ENCODE data around the gene TRAPPC2B. TPM values are rescaled to one million over a fixed set of nuclear protein-coding genes. Genes with fewer than 3 reads are reported as not detected.

The TRAPPC2B gene
- total and polyA plus RNA-seq, 8 donors = 4.1 to 42.0 (median 21.9) TPM; not detected in 1

DNA sequence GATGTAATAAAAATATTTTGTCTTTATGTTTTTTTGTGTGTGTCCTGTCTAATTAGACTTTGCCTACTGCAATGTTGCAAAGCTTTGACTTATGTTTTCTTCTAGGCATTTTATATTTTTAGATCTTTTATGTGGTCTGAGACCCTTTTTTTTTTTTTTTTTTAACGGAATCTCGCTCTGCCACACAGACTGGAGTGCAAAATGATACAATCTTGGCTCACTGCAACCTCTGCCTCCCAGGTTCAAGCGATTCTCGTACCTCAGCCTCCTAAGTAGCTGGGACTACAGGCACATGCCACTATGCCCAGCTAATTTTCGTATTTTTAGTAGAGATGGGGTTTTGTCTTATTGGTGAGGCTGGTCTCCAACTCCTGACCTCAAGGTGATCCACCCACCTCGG, 20.8 kb upstream of the TRAPPC2B start:
- peaks cover 0 to 5% (median 0%) of the 10 kb centered on the region in 4 donors for H3K4me1 ChIP-seq
- intact Hi-C loops (cut with DNase I; ENCODE audit: low total_unique reads) = no loop called here
- no peak overlapping the region for H3K4me3 ChIP-seq
- TF ChIP-seq, protein P1, sequence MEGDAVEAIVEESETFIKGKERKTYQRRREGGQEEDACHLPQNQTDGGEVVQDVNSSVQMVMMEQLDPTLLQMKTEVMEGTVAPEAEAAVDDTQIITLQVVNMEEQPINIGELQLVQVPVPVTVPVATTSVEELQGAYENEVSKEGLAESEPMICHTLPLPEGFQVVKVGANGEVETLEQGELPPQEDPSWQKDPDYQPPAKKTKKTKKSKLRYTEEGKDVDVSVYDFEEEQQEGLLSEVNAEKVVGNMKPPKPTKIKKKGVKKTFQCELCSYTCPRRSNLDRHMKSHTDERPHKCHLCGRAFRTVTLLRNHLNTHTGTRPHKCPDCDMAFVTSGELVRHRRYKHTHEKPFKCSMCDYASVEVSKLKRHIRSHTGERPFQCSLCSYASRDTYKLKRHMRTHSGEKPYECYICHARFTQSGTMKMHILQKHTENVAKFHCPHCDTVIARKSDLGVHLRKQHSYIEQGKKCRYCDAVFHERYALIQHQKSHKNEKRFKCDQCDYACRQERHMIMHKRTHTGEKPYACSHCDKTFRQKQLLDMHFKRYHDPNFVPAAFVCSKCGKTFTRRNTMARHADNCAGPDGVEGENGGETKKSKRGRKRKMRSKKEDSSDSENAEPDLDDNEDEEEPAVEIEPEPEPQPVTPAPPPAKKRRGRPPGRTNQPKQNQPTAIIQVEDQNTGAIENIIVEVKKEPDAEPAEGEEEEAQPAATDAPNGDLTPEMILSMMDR (IDR thresholded peaks at IDR 0.05) = no peak
- TF ChIP-seq EP300 (IDR thresholded peaks at IDR 0.05) = no peak
- no peaks in the 10 kb centered on the region for H3K36me3 ChIP-seq
- no peaks in the 10 kb centered on the region for H3K27me3 ChIP-seq
- DNase-seq = no peak
- H3K9me3 ChIP-seq = peaks cover 0 to 9% (median 3%) of the 10 kb centered on the region in 4 donors
- WGBS, 5 donors = 70 to 78% (median 75%) methylated on average over 6 of the region's 6 CpGs
- no peak overlapping the region for H3K27ac ChIP-seq

DNA sequence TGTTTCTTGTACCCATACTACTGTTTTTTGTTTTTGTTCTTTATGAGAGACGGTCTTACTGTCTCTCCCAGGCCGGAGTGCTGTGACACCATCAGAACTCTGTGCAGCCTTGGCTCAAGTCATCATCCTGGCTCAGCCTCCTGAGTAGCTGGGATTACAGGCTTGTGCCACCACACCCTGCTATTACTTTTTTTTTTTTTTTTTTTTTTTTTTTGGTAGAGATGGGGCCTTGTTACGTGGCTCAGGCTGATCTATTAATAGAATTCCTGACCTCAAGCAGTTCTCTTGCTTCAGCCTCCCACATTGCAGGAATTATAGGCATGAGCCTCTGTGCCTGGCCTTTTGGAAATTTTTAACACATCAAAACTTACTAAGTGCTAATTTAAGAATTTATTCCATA, 15.2 kb upstream of the TRAPPC2B start:
- WGBS, 5 donors = 49 to 67% (median 63%) methylated on average over 3 of the region's 3 CpGs
- TF ChIP-seq, protein P1 (IDR thresholded peaks at IDR 0.05) = no peak
- no peak for TF ChIP-seq POLR2A (IDR thresholded peaks at IDR 0.05)
- no peak for TF ChIP-seq EP300 (IDR thresholded peaks at IDR 0.05)
- TF ChIP-seq POLR2AphosphoS5 (IDR thresholded peaks at IDR 0.05) = no peak
- Histone ChIP-seq H3K4me3 (no peak overlapping the region), H3K9me3 (peaks cover 0 to 9% (median 5%) of the 10 kb centered on the region in 4 donors), H3K4me1 (peaks cover 11 to 21% (median 19%) of the 10 kb centered on the region in 4 donors), H3K36me3 (peaks cover 0 to 7% (median 4%) of the 10 kb centered on the region in 4 donors), H3K27me3 (no peaks in the 10 kb centered on the region), H3K27ac (no peak overlapping the region)
- DNase-seq = no peak
- intact Hi-C loops (cut with DNase I; ENCODE audit: low total_unique reads) = no loop called here

DNA sequence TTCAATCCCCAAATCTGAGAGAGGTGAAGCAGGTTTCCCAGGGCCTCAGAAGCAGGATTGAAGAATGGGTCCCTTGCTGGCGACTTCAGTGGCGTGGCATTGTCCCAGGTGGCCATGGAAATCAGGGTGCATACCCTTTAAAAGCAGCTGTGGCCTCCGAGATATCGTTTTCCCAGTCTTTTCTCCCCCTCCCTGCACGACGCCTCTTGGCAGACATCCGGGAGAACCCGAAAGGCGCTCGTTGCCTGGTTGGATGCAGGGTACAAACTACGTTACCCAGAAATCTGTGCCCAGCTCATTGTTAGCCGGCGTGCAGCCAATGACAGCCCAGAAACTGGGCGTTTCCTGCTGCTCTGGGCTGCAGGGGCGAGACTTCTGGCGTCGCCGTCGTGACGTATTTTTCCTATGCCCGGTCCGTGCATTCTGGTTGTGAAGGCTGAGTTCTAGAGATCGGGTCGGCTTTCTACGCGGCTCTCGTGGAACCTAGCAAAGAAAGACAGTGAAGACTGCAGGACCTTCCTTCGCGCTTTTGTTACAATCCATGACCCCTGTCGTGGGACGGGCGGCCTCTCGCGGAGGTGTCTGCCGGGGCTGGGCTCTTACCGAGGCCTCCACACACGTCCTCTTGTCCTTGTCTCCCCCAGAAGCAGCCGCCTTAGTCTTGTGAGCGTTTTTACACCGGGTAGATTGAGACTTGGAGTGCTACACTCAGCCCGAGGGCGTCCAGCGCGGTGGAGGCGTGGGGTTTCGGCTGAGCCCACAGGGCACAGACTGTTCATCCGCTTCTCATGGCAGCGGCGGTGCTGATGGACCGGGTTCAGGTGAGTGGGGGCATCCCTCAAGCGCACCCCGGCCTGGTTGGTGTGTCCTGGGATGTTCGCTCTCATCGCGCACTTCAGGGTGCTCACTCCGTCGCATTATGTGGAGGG, 12.2 kb upstream of the TRAPPC2B start, which contains the start of gene ZNF304:
ZNF304 (plus strand) TSS at position 395 of the 929 bp plus-strand sequence; CDS start at position 789, 394 bp downstream.
- peak; percentile 93 to 99 for DNase-seq
- TF ChIP-seq, protein P1 (IDR thresholded peaks at IDR 0.05) = no peak
- peak; percentile 46 to 77 (median 63) for TF ChIP-seq POLR2AphosphoS5 (IDR thresholded peaks at IDR 0.05)
- 0 to 2% (median 2%) methylated on average over 41 to 57 of the region's 57 CpGs for WGBS, 5 donors
- peak within 1 kb of the TSS; percentile 47 to 90 (median 83) for H3K27ac ChIP-seq
- H3K27me3 ChIP-seq = no peaks in the 10 kb centered on the region
- peaks cover 4 to 39% (median 33%) of the 10 kb centered on the region in 4 donors for H3K9me3 ChIP-seq
- intact Hi-C loops (cut with DNase I; ENCODE audit: low total_unique reads) = no loop called here
- peak within 1 kb of the TSS; percentile 83 to 99 (median 85) for H3K4me3 ChIP-seq
- H3K36me3 ChIP-seq = peaks cover 23 to 37% (median 35%) of the 10 kb centered on the region in 4 donors
- H3K4me1 ChIP-seq = peaks cover 11 to 26% (median 22%) of the 10 kb centered on the region in 4 donors

DNA sequence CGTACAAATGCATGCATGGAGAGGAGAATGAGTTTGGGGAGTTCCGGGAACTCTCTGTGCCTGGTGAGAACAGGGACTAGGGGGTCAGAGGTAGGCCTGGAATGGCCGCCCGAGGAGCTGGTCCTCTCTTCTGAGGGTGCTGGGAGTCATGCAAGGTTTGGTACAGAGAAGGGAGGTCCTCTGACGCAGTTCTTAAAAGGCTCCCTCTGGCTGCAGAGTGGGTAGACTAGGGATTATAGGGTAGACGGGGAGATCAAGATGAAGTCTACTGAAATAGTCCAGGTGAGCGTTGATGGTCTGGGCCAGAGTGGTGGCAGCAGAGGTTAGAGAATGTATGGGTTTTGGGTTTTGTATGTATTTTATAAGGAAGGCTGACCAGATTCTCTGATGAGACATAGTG, 11.5 kb upstream of the TRAPPC2B start:
- H3K27me3 ChIP-seq = no peaks in the 10 kb centered on the region
- peaks cover 10 to 47% (median 40%) of the 10 kb centered on the region in 4 donors for H3K9me3 ChIP-seq
- TF ChIP-seq EP300 (IDR thresholded peaks at IDR 0.05) = no peak
- TF ChIP-seq POLR2AphosphoS5 (IDR thresholded peaks at IDR 0.05) = no peak
- no peak for TF ChIP-seq POLR2A (IDR thresholded peaks at IDR 0.05)
- TF ChIP-seq, protein P1 (IDR thresholded peaks at IDR 0.05) = no peak
- H3K36me3 ChIP-seq = peaks cover 29 to 44% (median 42%) of the 10 kb centered on the region in 4 donors
- peaks cover 11 to 26% (median 22%) of the 10 kb centered on the region in 4 donors for H3K4me1 ChIP-seq
- peak overlapping the region; percentile 83 to 99 (median 85) for H3K4me3 ChIP-seq
- H3K27ac ChIP-seq = peak overlapping the region in 2 of 5 donors; percentile 82 to 90
- 14 to 31% (median 21%) methylated on average over 7 of the region's 7 CpGs for WGBS, 5 donors
- peak in 1 of 2 donors; percentile 16 for DNase-seq
- intact Hi-C loops (cut with DNase I; ENCODE audit: low total_unique reads) = no loop called here
